ENCODE data around the gene HABP4. TPM values are rescaled to one million over a fixed set of nuclear protein-coding genes. Genes with fewer than 3 reads are reported as not detected.

The HABP4 gene
- total RNA-seq, 4 donors from 2014 or later: 42.8 to 50.0 (median 46.3) TPM

DNA sequence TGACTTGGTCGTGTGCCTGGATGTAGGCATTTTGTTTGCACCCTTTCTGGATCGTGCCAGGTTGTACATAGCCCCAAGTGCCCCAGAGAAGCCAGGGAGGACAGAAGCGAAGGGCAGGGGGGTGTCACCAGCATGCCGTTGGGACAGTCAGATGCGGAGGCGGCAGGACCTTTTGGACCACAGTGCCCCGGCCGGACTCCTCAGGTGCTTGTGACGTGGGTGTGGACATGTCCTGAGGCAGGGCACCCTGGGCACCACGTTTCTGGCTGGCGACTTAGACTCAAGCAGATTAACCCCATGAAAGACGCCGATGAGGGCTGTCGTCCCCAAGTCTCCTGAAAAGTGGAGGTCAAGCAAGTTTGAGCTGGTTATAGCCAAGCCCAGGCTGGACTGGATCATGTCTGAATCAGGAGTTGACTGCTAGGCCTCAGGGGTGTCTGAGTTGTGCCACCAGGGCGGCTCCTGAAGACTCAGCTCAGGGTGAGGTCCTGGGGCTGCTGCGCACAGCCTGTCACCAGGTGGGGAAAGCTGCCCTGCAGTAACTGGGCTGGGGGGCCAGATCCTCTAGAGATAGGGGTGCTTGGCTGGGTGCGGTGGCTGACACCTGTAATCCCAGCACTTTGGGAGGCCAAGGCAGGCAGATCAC lies 42.0 kb downstream of the HABP4 start:
- DNase-seq (ENCODE audit: low spot score in 2 of 2): no peak
- TF ChIP-seq, protein P1, sequence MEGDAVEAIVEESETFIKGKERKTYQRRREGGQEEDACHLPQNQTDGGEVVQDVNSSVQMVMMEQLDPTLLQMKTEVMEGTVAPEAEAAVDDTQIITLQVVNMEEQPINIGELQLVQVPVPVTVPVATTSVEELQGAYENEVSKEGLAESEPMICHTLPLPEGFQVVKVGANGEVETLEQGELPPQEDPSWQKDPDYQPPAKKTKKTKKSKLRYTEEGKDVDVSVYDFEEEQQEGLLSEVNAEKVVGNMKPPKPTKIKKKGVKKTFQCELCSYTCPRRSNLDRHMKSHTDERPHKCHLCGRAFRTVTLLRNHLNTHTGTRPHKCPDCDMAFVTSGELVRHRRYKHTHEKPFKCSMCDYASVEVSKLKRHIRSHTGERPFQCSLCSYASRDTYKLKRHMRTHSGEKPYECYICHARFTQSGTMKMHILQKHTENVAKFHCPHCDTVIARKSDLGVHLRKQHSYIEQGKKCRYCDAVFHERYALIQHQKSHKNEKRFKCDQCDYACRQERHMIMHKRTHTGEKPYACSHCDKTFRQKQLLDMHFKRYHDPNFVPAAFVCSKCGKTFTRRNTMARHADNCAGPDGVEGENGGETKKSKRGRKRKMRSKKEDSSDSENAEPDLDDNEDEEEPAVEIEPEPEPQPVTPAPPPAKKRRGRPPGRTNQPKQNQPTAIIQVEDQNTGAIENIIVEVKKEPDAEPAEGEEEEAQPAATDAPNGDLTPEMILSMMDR (IDR thresholded peaks at IDR 0.05): no peak
- TF ChIP-seq EP300 (IDR thresholded peaks at IDR 0.05): no peak
- TF ChIP-seq POLR2A (IDR thresholded peaks at IDR 0.05): no peak
- peaks cover 0 to 84% (median 6%) of the 10 kb centered on the region in 3 donors for H3K36me3 ChIP-seq
- H3K9me3 ChIP-seq: no peaks in the 10 kb centered on the region
- H3K4me3 ChIP-seq: no peak overlapping the region
- H3K27me3 ChIP-seq: no peaks in the 10 kb centered on the region
- peaks cover 0 to 33% (median 3%) of the 10 kb centered on the region in 4 donors for H3K4me1 ChIP-seq
- WGBS, 2 donors: 86 to 91% methylated on average over 11 to 14 of the region's 17 CpGs
- H3K27ac ChIP-seq: peak overlapping the region in 1 of 4 donors; percentile 50

GRCh38 chr9:96492993-96493531 lies 43.1 kb downstream of the HABP4 start:
- peaks cover 0 to 22% (median 0%) of the 10 kb centered on the region in 4 donors for H3K4me1 ChIP-seq
- TF ChIP-seq, protein P1 (IDR thresholded peaks at IDR 0.05): no peak
- TF ChIP-seq EP300 (IDR thresholded peaks at IDR 0.05) (no peak), POLR2A (IDR thresholded peaks at IDR 0.05) (no peak)
- H3K27me3 ChIP-seq: no peaks in the 10 kb centered on the region
- 79 to 82% methylated on average over 9 to 12 of the region's 12 CpGs for WGBS, 2 donors
- no peak for DNase-seq (ENCODE audit: low spot score in 2 of 2)
- peak overlapping the region in 1 of 4 donors; percentile 44 for H3K27ac ChIP-seq
- no peaks in the 10 kb centered on the region for H3K9me3 ChIP-seq
- H3K36me3 ChIP-seq: peaks cover 0 to 82% (median 6%) of the 10 kb centered on the region in 3 donors
- H3K4me3 ChIP-seq: no peak overlapping the region

- DNase-seq (ENCODE audit: low spot score in 2 of 2): no peak
- WGBS, 2 donors: 54 to 71% methylated on average over 13 of the region's 13 CpGs
- Histone ChIP-seq H3K27me3 (no peaks in the 10 kb centered on the region), H3K4me1 (peaks cover 0 to 19% (median 0%) of the 10 kb centered on the region in 4 donors), H3K27ac (peak overlapping the region in 1 of 4 donors; percentile 44), H3K9me3 (no peaks in the 10 kb centered on the region), H3K4me3 (no peak overlapping the region), H3K36me3 (peaks cover 0 to 75% (median under 1%) of the 10 kb centered on the region in 3 donors)
- TF ChIP-seq EP300 (IDR thresholded peaks at IDR 0.05) (no peak), POLR2A (IDR thresholded peaks at IDR 0.05) (no peak)
- TF ChIP-seq, protein P1 (IDR thresholded peaks at IDR 0.05): no peak
These were observed 43.8 kb downstream of the HABP4 start for GRCh38 chr9:96493757-96494156.

DNA sequence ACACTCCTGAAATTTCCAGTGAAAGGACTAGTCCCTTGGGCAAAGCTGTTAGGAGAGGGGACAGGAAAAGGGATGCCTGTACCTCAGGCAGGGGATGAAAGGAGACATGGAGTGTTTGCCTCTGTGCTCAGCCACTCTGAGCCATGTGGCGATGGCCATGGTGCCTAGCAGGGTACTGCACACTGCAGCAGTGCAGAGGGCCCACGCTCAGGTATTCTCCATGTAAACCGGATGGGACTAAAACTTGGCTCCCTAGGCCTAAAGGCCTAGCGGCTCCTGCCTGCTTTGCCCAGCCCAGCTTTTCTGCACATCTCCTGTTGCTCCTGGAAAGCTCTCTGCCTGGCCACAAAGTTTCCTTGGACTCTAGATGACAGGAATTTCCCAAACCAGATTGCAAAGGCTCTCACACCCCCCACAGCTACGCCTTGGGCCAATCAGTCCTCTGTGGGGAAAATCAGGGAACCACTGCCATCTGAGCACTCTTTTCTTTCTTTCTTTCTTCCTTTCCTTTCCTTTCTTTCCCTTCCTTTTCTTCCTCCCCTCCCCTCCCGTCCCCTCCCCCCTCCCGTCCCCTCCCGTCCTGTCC lies 44.3 kb downstream of the HABP4 start:
- no peaks in the 10 kb centered on the region for H3K27me3 ChIP-seq
- no peak for DNase-seq (ENCODE audit: low spot score in 2 of 2)
- peaks cover 0 to 19% (median 0%) of the 10 kb centered on the region in 4 donors for H3K4me1 ChIP-seq
- peak overlapping the region in 1 of 4 donors; percentile 44 for H3K27ac ChIP-seq
- peaks cover 0 to 70% (median 0%) of the 10 kb centered on the region in 3 donors for H3K36me3 ChIP-seq
- TF ChIP-seq EP300 (IDR thresholded peaks at IDR 0.05): no peak
- TF ChIP-seq POLR2A (IDR thresholded peaks at IDR 0.05): no peak
- TF ChIP-seq, protein P1 (IDR thresholded peaks at IDR 0.05): no peak
- H3K4me3 ChIP-seq: no peak overlapping the region
- WGBS, 2 donors: 88 to 90% methylated on average over 8 of the region's 8 CpGs
- H3K9me3 ChIP-seq: no peaks in the 10 kb centered on the region

GRCh38 chr9:96495341-96495740 lies 45.4 kb downstream of the HABP4 start:
- H3K27ac ChIP-seq: no peak overlapping the region
- H3K36me3 ChIP-seq: peaks cover 0 to 59% (median 0%) of the 10 kb centered on the region in 3 donors
- H3K9me3 ChIP-seq: no peaks in the 10 kb centered on the region
- WGBS, 2 donors: 88 to 89% methylated on average over 11 of the region's 11 CpGs
- peaks cover 0 to 19% (median 0%) of the 10 kb centered on the region in 4 donors for H3K4me1 ChIP-seq
- TF ChIP-seq POLR2A (IDR thresholded peaks at IDR 0.05) (no peak), EP300 (IDR thresholded peaks at IDR 0.05) (peak in 1 of 2 donors; percentile 31)
- TF ChIP-seq, protein P1 (IDR thresholded peaks at IDR 0.05): no peak
- H3K27me3 ChIP-seq: no peaks in the 10 kb centered on the region
- DNase-seq (ENCODE audit: low spot score in 2 of 2): no peak
- H3K4me3 ChIP-seq: no peak overlapping the region
